Activated CD4-positive, alpha-beta T cell treated with anti-CD3 and anti-CD28 coated beads for 24 hours (primary cell): ENCODE results near the gene GSTM3.

ENCODE experiments used
- DNase-seq, 2 donors: peaks; one replicate each; pipeline ENCODE4 v3.0.0-alpha.2; 2020; ENCODE audit warnings: low read depth in 2 of 2

The GSTM3 gene

GRCh38 chr1:109740615-109741373 is at the start of gene GSTM3:
TSS of gene GSTM3 (minus strand) at chr1:109741038. CDS start at chr1:109740287, 751 bp downstream.
- peak in 1 of 2 donors; percentile 1 for DNase-seq

- no peak for DNase-seq
Measured at GRCh38 chr1:109790329-109790728, 49.5 kb upstream of the GSTM3 start.

GRCh38 chr1:109789551-109790180 is 48.8 kb upstream of the GSTM3 start:
- DNase-seq, result no peak

DNA sequence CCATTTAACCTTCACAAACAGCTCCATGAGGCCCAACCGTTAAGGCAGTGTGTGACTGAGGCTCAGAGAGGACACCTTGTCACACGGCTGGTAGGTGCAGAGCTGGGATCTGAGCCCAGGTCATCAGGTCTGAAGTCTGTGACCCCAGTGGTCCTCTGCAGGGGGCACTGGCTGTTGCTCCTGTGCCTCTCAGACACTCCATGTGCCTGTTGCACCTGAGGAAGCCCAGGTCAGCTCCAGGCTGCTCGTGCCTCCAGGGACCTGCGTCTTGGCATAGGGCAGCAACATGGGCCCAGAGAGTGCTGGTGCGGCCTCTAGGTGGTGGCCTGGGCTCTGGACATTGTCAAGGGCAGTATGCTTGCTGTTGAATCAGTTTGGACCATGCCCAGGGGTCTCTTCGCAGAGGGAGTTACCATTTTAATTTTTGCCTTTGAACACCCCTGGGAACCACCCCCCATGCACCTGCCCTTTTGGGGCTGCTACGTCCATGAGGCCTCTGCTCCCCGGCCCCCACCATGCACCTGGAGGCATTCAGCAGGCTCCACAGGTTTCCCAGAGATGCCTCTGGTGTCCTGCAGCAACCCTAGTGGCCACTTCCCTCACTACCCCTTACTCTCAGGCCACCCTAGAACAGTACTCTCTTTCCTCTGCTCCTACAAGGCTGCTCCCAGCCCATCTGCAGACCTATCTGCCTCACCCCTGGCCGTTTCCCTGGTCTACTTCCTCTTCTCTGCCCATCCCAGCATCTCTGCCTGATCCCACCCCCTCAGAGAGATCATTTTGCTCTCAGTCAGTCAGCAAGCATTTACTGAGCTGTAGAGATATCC is 48.1 kb upstream of the GSTM3 start:
- no peak for DNase-seq

GRCh38 chr1:109787845-109788601 is 47.2 kb upstream of the GSTM3 start:
- no peak for DNase-seq

GRCh38 chr1:109787211-109787844 is 46.5 kb upstream of the GSTM3 start:
- DNase-seq, result no peak

DNA sequence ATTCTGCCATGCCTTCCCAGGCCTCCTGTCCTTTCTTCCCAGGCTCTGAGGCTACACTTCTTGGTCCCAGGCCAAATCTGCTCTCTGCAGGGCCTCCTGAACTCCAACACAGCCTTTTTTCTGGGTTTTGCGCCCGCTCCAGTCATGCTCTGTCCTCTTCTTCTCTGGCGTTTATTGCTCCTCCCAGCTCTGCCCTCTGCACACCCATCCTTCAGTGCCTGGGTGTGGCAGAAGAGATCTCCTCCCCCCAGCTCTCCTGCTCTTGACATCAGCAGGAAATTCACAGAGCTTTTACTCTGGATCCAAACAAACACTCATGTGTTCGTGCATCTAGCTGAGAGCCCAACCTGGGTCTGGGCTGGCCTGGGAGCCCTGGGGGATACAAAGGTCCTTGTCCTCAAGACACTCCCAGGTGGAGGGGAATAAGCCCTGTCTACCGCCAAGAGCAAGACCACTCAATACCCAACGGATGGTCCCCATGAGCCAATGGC is 45.7 kb upstream of the GSTM3 start:
- no peak for DNase-seq

DNA sequence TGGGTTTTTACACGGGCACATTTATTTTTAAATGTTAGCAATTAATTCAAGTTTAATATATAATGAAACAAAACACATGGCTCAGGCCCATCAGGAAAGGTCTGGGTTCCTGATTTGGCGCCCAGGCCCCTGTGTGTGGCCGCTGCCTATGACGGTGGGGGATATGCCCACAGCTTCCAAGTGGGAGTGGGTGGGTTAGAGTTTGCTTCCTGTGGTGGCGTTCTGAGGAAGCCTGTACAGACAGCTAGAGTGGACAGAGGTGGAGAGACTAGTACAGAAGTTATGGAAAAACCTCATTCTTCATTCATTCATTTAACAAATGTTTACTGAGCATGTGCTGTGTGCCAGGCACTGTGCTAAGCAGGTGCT is 45.3 kb upstream of the GSTM3 start:
- DNase-seq, result no peak

GRCh38 chr1:109785446-109786111 is 44.7 kb upstream of the GSTM3 start:
- DNase-seq, result no peak

DNA sequence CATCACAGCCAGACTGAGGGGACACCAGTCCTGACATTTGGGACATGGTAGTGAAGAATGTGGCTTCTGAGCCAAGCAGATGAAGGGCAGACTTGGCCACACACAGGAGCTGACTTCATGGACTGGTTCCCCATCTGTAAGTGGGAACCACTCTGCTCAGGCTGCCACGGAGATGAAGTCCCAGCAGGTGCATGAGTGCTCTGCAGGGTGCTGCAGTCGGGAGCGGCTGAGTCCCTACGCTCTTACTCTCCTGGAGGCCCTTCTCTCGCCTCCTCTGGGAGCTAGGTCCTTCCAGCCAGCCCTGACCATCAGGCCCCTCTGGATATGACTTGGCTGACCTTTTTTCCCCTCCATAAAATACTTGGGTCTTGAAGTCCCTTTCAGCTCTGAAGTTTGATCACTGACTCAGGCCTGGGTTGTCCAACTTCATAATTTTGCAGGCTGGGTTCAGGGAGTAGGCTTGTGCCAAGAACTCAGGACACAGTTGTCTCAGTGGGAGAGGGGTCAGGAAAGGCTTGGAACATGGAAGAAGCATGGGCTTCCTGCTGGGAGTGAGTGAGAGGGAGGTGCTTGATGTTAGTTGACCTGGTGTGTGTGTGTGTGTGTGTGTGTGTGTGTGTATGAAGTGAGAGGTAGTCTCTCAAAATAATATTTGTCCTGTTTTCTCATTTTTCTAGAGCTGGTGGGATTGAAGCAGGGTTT is 43.9 kb upstream of the GSTM3 start:
- no peak for DNase-seq

- no peak for DNase-seq
Measured at GRCh38 chr1:109783436-109783835, 42.6 kb upstream of the GSTM3 start.

- no peak for DNase-seq
Measured at GRCh38 chr1:109782927-109783326, 42.1 kb upstream of the GSTM3 start.

GRCh38 chr1:109782514-109782913 is 41.7 kb upstream of the GSTM3 start:
- no peak for DNase-seq

- no peak for DNase-seq
Measured at GRCh38 chr1:109781806-109782205, 41.0 kb upstream of the GSTM3 start.

DNA sequence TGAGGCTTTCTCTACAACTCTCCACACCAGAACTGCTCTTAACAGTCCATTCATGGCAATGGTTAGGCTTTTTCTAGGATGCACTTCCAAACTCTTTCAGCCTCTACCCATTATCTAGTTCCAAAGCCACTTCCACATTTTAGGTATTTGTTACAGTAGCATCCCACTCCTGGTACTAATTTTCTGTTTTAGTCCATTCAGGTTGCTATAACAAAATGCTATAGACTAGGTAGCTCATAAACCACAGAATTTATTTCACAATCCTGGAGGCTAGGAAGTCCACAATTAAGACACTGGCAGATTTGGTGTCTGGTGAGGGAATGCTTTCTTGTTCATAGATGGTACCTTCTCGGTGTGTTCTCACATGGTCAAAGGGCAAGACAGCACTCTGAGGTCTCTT is 40.1 kb upstream of the GSTM3 start:
- no peak for DNase-seq

- no peak for DNase-seq
Measured at GRCh38 chr1:109777980-109778625, 37.3 kb upstream of the GSTM3 start.

- no peak for DNase-seq
Measured at GRCh38 chr1:109777436-109777835, 36.6 kb upstream of the GSTM3 start.

- peak; percentile 66 to 68 for DNase-seq
Measured at GRCh38 chr1:109776911-109777310, 36.1 kb upstream of the GSTM3 start.

- DNase-seq, result no peak
Measured at GRCh38 chr1:109776206-109776835, 35.5 kb upstream of the GSTM3 start.
